Measurements from ENCODE around the gene MMP24OS. TPM values are rescaled to one million over a fixed set of nuclear protein-coding genes. Genes with fewer than 3 reads are reported as not detected.

The MMP24OS gene
- total RNA-seq, 1 experiment from 2014 or later: 59.6 TPM

GRCh38 chr20:35243317-35243716 lies 34.6 kb downstream of the MMP24OS start:
- RAD21 ChIA-PET (ENCODE audit: low non-redundant PET in 1 of 2, low total read pairs in 2 of 2, uncharacterized antibody in 2 of 2, unreplicated experiment in 2 of 2): no interaction called here
- Histone ChIP-seq H3K79me2 (ENCODE audit: insufficient read depth, low read length) (no peaks in the 10 kb centered on the region), H3K27ac (ENCODE audit: low read depth, low read length) (no peak overlapping the region), H3K4me2 (ENCODE audit: low read length) (no peak overlapping the region), H3K27me3 (ENCODE audit: insufficient read depth, low read length) (no peaks in the 10 kb centered on the region), H3K9me2 (ENCODE audit: insufficient read depth) (no peaks in the 10 kb centered on the region), H3K9me3 (ENCODE audit: control insufficient read depth in 1 of 2, insufficient read depth in 1 of 2, low read depth in 1 of 2, low read length in 2 of 2) (no peaks in the 10 kb centered on the region), H3K9ac (ENCODE audit: low read length) (no peak overlapping the region), H3K4me1 (ENCODE audit: control insufficient read depth in 1 of 2, insufficient read depth in 2 of 2, low read length in 2 of 2) (no peaks in the 10 kb centered on the region), H4K20me1 (ENCODE audit: insufficient read depth) (no peaks in the 10 kb centered on the region), H3K4me3 (replicated peaks in 1 of 2; ENCODE audit: low read depth in 1 of 2, low read length in 2 of 2) (no peak overlapping the region), H2AFZ (ENCODE audit: low read depth, low read length, poor library complexity, severe bottlenecking) (no peak overlapping the region), H3K36me3 (ENCODE audit: control insufficient read depth in 1 of 2, insufficient read depth in 2 of 2, low read length in 2 of 2) (no peaks in the 10 kb centered on the region)
- ATAC-seq (no peak), DNase-seq (ENCODE audit: low read depth, low spot score) (no peak)
- POLR2A ChIA-PET: no interaction called here
- BruUV-seq (replicated peaks): no TSS peak
- intact Hi-C loops (cut with micrococcal nuclease): no loop called here
- CTCF ChIA-PET: no interaction called here
- TF ChIP-seq TCF7L2 (IDR thresholded peaks at IDR 0.05; ENCODE audit: borderline replicate concordance, extremely low read depth, insufficient read depth, insufficient read length) (no peak), EGR1 (IDR thresholded peaks at IDR 0.05; ENCODE audit: low read depth) (no peak), ZNF274 (IDR thresholded peaks at IDR 0.05; ENCODE audit: low read depth, low read length) (no peak), ELF1 (IDR thresholded peaks at IDR 0.05; ENCODE audit: borderline replicate concordance, low read depth) (no peak), JUND (IDR thresholded peaks at IDR 0.05) (no peak), CEBPB (IDR thresholded peaks at IDR 0.05; ENCODE audit: low read depth) (no peak), ATF3 (IDR thresholded peaks at IDR 0.05) (no peak), EZH2 (IDR thresholded peaks at IDR 0.05) (no peak), RAD21 (IDR thresholded peaks at IDR 0.05; ENCODE audit: low read depth) (no peak), SIN3A (IDR thresholded peaks at IDR 0.05; ENCODE audit: low read depth) (no peak), CTCF (IDR thresholded peaks at IDR 0.05 in 2 of 3, conservative IDR thresholded peaks at IDR 0.05 in 1 of 3; ENCODE audit: borderline replicate concordance in 1 of 3, insufficient read depth in 1 of 3, low read depth in 2 of 3, low read length in 2 of 3) (no peak)
- TF ChIP-seq, protein P1, sequence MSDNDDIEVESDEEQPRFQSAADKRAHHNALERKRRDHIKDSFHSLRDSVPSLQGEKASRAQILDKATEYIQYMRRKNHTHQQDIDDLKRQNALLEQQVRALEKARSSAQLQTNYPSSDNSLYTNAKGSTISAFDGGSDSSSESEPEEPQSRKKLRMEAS (IDR thresholded peaks at IDR 0.05): no peak

Measured in HCT116 (cell line).